ENCODE results near the gene FCN2. TPM values are rescaled to one million over a fixed set of nuclear protein-coding genes. Genes with fewer than 3 reads are reported as not detected.

Gene FCN2
- total RNA-seq, 1 experiment from 2014 or later, result not detected

GRCh38 chr9:134867917-134868750, 12.5 kb upstream of the FCN2 start:
- Histone ChIP-seq H3K36me3 (ENCODE audit: control insufficient read depth in 1 of 2, insufficient read depth in 2 of 2, low read length in 2 of 2) (no peaks in the 10 kb centered on the region), H3K9me3 (ENCODE audit: control insufficient read depth in 1 of 2, insufficient read depth in 1 of 2, low read depth in 1 of 2, low read length in 2 of 2) (no peaks in the 10 kb centered on the region), H3K9me2 (ENCODE audit: insufficient read depth) (no peaks in the 10 kb centered on the region), H3K79me2 (ENCODE audit: insufficient read depth, low read length) (no peaks in the 10 kb centered on the region), H3K4me2 (ENCODE audit: low read length) (no peak overlapping the region), H3K27me3 (ENCODE audit: insufficient read depth, low read length) (no peaks in the 10 kb centered on the region), H4K20me1 (ENCODE audit: insufficient read depth) (no peaks in the 10 kb centered on the region), H3K4me1 (ENCODE audit: control insufficient read depth in 1 of 2, insufficient read depth in 2 of 2, low read length in 2 of 2) (no peaks in the 10 kb centered on the region), H3K27ac (ENCODE audit: low read depth, low read length) (no peak overlapping the region), H2AFZ (ENCODE audit: low read depth, low read length, poor library complexity, severe bottlenecking) (no peak overlapping the region), H3K4me3 (replicated peaks in 1 of 2; ENCODE audit: low read depth in 1 of 2, low read length in 2 of 2) (no peak overlapping the region), H3K9ac (ENCODE audit: low read length) (no peak overlapping the region)
- ChIA-PET RAD21 (ENCODE audit: low non-redundant PET in 1 of 2, low total read pairs in 2 of 2, uncharacterized antibody in 2 of 2, unreplicated experiment in 2 of 2) (no interaction called here), CTCF (no interaction called here), POLR2A (no interaction called here)
- intact Hi-C loops (cut with micrococcal nuclease), result no loop called here
- no TSS peak for BruUV-seq (replicated peaks)
- no peak for TF ChIP-seq EZH2 (IDR thresholded peaks at IDR 0.05)
- no peak for TF ChIP-seq TCF7L2 (IDR thresholded peaks at IDR 0.05; ENCODE audit: borderline replicate concordance, extremely low read depth, insufficient read depth, insufficient read length)
- DNase-seq (ENCODE audit: low read depth, low spot score) (no peak), ATAC-seq (no peak)

GRCh38 chr9:134868751-134869553, 11.7 kb upstream of the FCN2 start:
- no peak overlapping the region for H3K9ac ChIP-seq (ENCODE audit: low read length)
- no peaks in the 10 kb centered on the region for H3K27me3 ChIP-seq (ENCODE audit: insufficient read depth, low read length)
- H3K9me3 ChIP-seq (ENCODE audit: control insufficient read depth in 1 of 2, insufficient read depth in 1 of 2, low read depth in 1 of 2, low read length in 2 of 2), result no peaks in the 10 kb centered on the region
- DNase-seq (ENCODE audit: low read depth, low spot score) (no peak), ATAC-seq (no peak)
- intact Hi-C loops (cut with micrococcal nuclease), result no loop called here
- H3K4me3 ChIP-seq (replicated peaks in 1 of 2; ENCODE audit: low read depth in 1 of 2, low read length in 2 of 2), result no peak overlapping the region
- no peaks in the 10 kb centered on the region for H3K4me1 ChIP-seq (ENCODE audit: control insufficient read depth in 1 of 2, insufficient read depth in 2 of 2, low read length in 2 of 2)
- RAD21 ChIA-PET (ENCODE audit: low non-redundant PET in 1 of 2, low total read pairs in 2 of 2, uncharacterized antibody in 2 of 2, unreplicated experiment in 2 of 2), result no interaction called here
- H3K4me2 ChIP-seq (ENCODE audit: low read length), result no peak overlapping the region
- no peak overlapping the region for H2AFZ ChIP-seq (ENCODE audit: low read depth, low read length, poor library complexity, severe bottlenecking)
- no peaks in the 10 kb centered on the region for H3K9me2 ChIP-seq (ENCODE audit: insufficient read depth)
- no peaks in the 10 kb centered on the region for H3K79me2 ChIP-seq (ENCODE audit: insufficient read depth, low read length)
- H3K27ac ChIP-seq (ENCODE audit: low read depth, low read length), result no peak overlapping the region
- POLR2A ChIA-PET, result no interaction called here
- CTCF ChIA-PET, result no interaction called here
- no peaks in the 10 kb centered on the region for H3K36me3 ChIP-seq (ENCODE audit: control insufficient read depth in 1 of 2, insufficient read depth in 2 of 2, low read length in 2 of 2)
- no TSS peak for BruUV-seq (replicated peaks)
- no peaks in the 10 kb centered on the region for H4K20me1 ChIP-seq (ENCODE audit: insufficient read depth)
- TF ChIP-seq MAX (IDR thresholded peaks at IDR 0.05) (no peak), FOSL1 (IDR thresholded peaks at IDR 0.05; ENCODE audit: low read depth) (no peak), ZBTB33 (IDR thresholded peaks at IDR 0.05; ENCODE audit: extremely low read depth, insufficient replicate concordance, low read length) (no peak), CEBPB (IDR thresholded peaks at IDR 0.05; ENCODE audit: low read depth) (no peak), POLR2AphosphoS5 (IDR thresholded peaks at IDR 0.05; ENCODE audit: low read depth, low read length) (no peak), POLR2A (IDR thresholded peaks at IDR 0.05; ENCODE audit: borderline replicate concordance, extremely low read depth, insufficient read depth, insufficient read length) (no peak), ZNF274 (IDR thresholded peaks at IDR 0.05; ENCODE audit: low read depth, low read length) (no peak), SP1 (IDR thresholded peaks at IDR 0.05; ENCODE audit: low read depth) (no peak), REST (IDR thresholded peaks at IDR 0.05; ENCODE audit: low read depth) (no peak), YY1 (IDR thresholded peaks at IDR 0.05; ENCODE audit: extremely low read depth, insufficient replicate concordance, low read depth, low read length) (no peak)
